Fibroblast of villous mesenchyme (primary cell): Measurements from ENCODE around the gene CFAP74. TPM values are rescaled to one million over a fixed set of nuclear protein-coding genes. Genes with fewer than 3 reads are reported as not detected.

Experiments
- DNase-seq: peaks from one replicate; pipeline ENCODE4 v3.0.0-alpha.2; 2010; ENCODE audit warnings: low read depth
- H3K4me3 ChIP-seq: 2 replicates; pipeline ENCODE4 v1.5.1; 2011; ENCODE audit warnings: low read depth, mild to moderate bottlenecking, low read length
- CTCF ChIP-seq: IDR thresholded peaks from 2 replicates; pipeline ENCODE4 v1.5.1; 2012; ENCODE audit warnings: low read depth, mild to moderate bottlenecking, low read length; ENCODE audit not compliant: insufficient read depth
- total RNA-seq: library from RNA; depleted of rRNA; stranded (reverse); fragments of >200 nt; gene quantifications from 2 replicates; pipeline ENCODE4 v1.2.3, GENCODE V29; 2012

Gene CFAP74
- total RNA-seq, 1 donor: not detected

DNA sequence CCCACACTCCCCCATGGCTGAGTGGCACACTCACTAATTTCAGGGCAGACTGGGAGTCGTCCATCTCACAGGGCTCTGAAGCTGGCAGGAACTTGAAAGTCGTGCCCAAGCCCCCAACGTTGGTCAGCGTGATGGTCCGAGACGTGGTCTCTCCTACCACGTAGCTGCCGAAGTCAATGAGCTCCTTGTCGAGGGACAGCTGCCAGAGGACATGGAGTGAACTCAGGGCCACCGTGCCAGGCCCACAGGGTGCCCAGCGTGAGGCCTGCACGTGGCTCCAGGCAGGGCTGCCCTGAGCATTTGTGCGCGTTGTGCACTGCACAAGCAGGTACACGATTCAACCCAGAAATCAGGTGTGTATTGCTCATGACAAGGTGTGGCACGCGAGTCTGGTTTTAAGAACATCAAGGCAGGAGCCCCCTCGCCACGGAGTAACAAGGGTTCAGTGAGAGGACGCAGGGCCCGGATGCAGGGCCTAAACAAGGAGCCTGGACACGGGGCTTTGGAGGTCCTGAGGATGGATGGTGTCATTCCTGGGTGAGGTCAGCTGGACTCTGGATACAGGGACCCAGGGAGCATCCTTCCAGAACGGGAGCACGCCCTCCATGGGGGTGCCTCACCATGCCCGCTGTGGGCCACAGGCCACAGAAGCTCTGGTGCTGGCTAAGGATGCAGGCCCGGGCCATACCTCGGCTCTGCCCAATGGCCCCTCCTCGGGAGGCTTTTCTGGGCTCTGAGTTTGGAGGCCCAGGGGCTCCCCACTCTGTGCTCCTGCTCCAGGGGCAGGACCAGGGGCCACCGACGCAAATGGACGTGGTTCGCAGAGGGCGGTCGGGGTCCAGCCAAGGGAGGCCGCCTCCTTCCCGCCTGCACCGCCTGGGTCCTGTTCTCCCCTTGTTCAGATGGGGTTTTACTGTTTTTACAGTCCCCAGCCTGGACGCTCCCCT, 46.7 kb downstream of the CFAP74 start:
- no peak for TF ChIP-seq CTCF
- DNase-seq: no peak
- no peak overlapping the region for H3K4me3 ChIP-seq

DNA sequence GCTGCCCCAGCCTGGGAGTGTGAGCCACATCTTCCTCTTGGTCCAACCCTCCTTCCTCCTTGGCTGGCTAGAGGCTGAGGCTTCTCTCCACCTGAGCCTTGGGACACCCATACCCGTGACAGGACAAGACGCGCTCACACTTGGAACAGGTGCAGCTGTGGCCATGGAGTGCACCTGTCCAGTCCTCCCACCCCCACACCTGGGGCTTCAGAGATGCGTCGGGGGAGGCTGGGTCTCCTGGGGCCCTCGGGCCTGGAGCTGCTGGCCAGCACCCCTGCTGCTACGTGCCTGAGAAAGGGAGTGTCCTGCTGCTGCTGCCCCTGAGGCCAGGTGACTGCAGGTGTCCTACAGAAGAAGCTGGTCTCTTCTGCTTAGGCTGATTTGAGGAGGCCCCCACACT, 47.5 kb downstream of the CFAP74 start:
- no peak for TF ChIP-seq CTCF
- DNase-seq: no peak
- no peak overlapping the region for H3K4me3 ChIP-seq

DNA sequence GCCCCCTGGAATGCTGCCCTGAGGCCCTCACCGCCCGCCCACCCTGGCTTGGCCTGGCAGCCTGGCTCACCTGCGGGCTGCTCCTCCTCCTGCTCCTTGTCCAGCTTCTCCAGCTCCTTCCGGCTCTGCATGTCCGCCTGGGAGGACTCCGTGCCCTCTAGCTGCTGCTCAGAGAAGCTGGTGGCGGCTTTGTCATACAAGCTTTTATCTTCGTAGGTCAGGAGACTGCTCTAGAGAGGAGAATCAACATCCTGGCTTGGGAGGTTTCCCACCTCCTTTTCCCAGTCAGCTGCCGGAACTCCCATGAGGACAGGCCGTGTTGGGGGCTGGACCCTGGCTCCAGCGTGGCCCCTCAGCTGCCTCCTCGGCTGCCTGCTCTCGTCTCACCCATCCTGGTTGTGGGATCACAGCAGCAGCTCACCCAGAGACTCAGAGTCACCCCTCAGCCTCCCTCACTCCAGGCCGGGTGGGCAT, 47.9 kb downstream of the CFAP74 start:
- DNase-seq: no peak
- H3K4me3 ChIP-seq: no peak overlapping the region
- no peak for TF ChIP-seq CTCF

- TF ChIP-seq CTCF: no peak
- no peak for DNase-seq
- no peak overlapping the region for H3K4me3 ChIP-seq
Measured at GRCh38 chr1:1954831-1955441, 48.6 kb downstream of the CFAP74 start.

- DNase-seq: no peak
- no peak overlapping the region for H3K4me3 ChIP-seq
- no peak for TF ChIP-seq CTCF
Measured at GRCh38 chr1:1954015-1954414, 49.6 kb downstream of the CFAP74 start.

GRCh38 chr1:1950940-1951339, 52.6 kb downstream of the CFAP74 start:
- no peak overlapping the region for H3K4me3 ChIP-seq
- no peak for DNase-seq
- TF ChIP-seq CTCF: no peak
